Tongue (tissue), 2 donors: ENCODE measurements around the gene AUP1. TPM values are rescaled to one million over a fixed set of nuclear protein-coding genes. Genes with fewer than 3 reads are reported as not detected.
A peak's percentile ranks its signal among the peaks of the same experiment; 100 is the strongest.

ENCODE experiments used
- DNase-seq: peaks from one replicate; pipeline ENCODE4 v3.0.0-alpha.2; 2015
- total RNA-seq: library from RNA; depleted of rRNA; stranded (reverse); fragments of >200 nt; gene quantifications from one replicate; pipeline ENCODE4 v1.2.3, GENCODE V29; 2014

AUP1 gene
- total RNA-seq, 1 donor from 2014 or later: 60.9 TPM

GRCh38 chr2:74556831-74557370, 27.4 kb upstream of the AUP1 start:
- no peak for DNase-seq

- no peak for DNase-seq
Observed at GRCh38 chr2:74556159-74556558, 26.7 kb upstream of the AUP1 start.

- no peak for DNase-seq
Observed at GRCh38 chr2:74555610-74556103, 26.2 kb upstream of the AUP1 start.

- no peak for DNase-seq
Observed at GRCh38 chr2:74554820-74555531, 25.5 kb upstream of the AUP1 start.

- peak; percentile 92 for DNase-seq
Observed at GRCh38 chr2:74553892-74554819, 24.6 kb upstream of the AUP1 start, which contains the start of the genes DOK1 and LOXL3. Gene DOK1, plus strand, starts transcription at chr2:74554720. Its CDS starts 35 bp downstream, at chr2:74554755. Gene LOXL3, minus strand, starts transcription at chr2:74553942. Its CDS starts 1,308 bp downstream, at chr2:74552634.

- no peak for DNase-seq
Observed at GRCh38 chr2:74552914-74553811, 23.7 kb upstream of the AUP1 start.

- DNase-seq: no peak
Observed at GRCh38 chr2:74551942-74552913, 22.7 kb upstream of the AUP1 start.

- DNase-seq: no peak
Observed at GRCh38 chr2:74551530-74551929, 22.0 kb upstream of the AUP1 start.

- DNase-seq: no peak
Observed at GRCh38 chr2:74550231-74550630, 20.7 kb upstream of the AUP1 start.

- DNase-seq: peak; percentile 71
Observed at GRCh38 chr2:74548900-74549826, 19.7 kb upstream of the AUP1 start.

GRCh38 chr2:74548285-74548899, 18.9 kb upstream of the AUP1 start:
- DNase-seq: no peak

GRCh38 chr2:74546004-74546403, 16.5 kb upstream of the AUP1 start:
- DNase-seq: no peak

GRCh38 chr2:74544634-74545033, 15.1 kb upstream of the AUP1 start:
- no peak for DNase-seq

GRCh38 chr2:74542978-74543377, 13.5 kb upstream of the AUP1 start:
- no peak for DNase-seq

GRCh38 chr2:74540291-74540690, 10.8 kb upstream of the AUP1 start:
- DNase-seq: no peak

- DNase-seq: no peak
Observed at GRCh38 chr2:74538881-74539339, 9.4 kb upstream of the AUP1 start.

- DNase-seq: no peak
Observed at GRCh38 chr2:74537140-74537539, 7.6 kb upstream of the AUP1 start.

- no peak for DNase-seq
Observed at GRCh38 chr2:74536166-74536950, 6.9 kb upstream of the AUP1 start.
